ENCODE data around the gene IL12RB1. TPM values are rescaled to one million over a fixed set of nuclear protein-coding genes. Genes with fewer than 3 reads are reported as not detected.

The IL12RB1 gene
- total RNA-seq, 2 donors from 2014 or later: 1.0 TPM; not detected in 1

- TF ChIP-seq POLR2A (IDR thresholded peaks at IDR 0.05): no peak
- TF ChIP-seq, protein P1, sequence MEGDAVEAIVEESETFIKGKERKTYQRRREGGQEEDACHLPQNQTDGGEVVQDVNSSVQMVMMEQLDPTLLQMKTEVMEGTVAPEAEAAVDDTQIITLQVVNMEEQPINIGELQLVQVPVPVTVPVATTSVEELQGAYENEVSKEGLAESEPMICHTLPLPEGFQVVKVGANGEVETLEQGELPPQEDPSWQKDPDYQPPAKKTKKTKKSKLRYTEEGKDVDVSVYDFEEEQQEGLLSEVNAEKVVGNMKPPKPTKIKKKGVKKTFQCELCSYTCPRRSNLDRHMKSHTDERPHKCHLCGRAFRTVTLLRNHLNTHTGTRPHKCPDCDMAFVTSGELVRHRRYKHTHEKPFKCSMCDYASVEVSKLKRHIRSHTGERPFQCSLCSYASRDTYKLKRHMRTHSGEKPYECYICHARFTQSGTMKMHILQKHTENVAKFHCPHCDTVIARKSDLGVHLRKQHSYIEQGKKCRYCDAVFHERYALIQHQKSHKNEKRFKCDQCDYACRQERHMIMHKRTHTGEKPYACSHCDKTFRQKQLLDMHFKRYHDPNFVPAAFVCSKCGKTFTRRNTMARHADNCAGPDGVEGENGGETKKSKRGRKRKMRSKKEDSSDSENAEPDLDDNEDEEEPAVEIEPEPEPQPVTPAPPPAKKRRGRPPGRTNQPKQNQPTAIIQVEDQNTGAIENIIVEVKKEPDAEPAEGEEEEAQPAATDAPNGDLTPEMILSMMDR (IDR thresholded peaks at IDR 0.05): no peak
- Histone ChIP-seq H3K36me3 (replicated peaks in 1 of 2; ENCODE audit: insufficient read depth in 1 of 2, low read depth in 2 of 2) (no peaks in the 10 kb centered on the region), H3K9me3 (no peaks in the 10 kb centered on the region), H3K27ac (no peak overlapping the region), H3K4me1 (no peaks in the 10 kb centered on the region), H3K4me3 (no peak overlapping the region), H3K27me3 (no peaks in the 10 kb centered on the region)
- ATAC-seq: no peak
- WGBS, 2 donors: 86 to 95% methylated on average over 6 of the region's 6 CpGs
- intact Hi-C loops (cut with DNase I): no loop called here
- DNase-seq: no peak
Measured at GRCh38 chr19:18072335-18072734, 14.4 kb downstream of the IL12RB1 start.

DNA sequence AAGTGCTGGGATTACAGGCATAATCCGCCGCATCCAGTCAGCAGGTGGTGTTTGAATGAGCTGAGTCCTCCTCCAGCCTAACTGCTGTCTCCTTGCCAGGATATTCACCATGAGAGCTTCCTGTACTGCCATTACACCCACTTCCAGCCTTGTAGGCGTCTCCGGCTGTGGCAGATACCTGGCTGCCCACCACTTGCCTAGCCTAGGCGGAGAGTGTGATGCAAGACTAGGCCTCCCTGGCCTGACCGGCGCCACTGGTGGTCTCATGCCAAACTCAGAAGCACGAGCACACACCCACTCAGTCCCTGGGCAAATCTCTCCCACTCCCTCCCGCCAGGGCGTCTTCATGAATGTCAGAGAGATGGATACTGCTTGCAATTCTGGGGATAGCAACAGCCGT is 16.6 kb downstream of the IL12RB1 start:
- TF ChIP-seq, protein P1 (IDR thresholded peaks at IDR 0.05): no peak
- TF ChIP-seq POLR2A (IDR thresholded peaks at IDR 0.05): no peak
- DNase-seq: no peak
- H3K27me3 ChIP-seq: no peaks in the 10 kb centered on the region
- ATAC-seq: peak; percentile 21
- WGBS, 2 donors: 74 to 86% methylated on average over 10 to 11 of the region's 11 CpGs
- no peak overlapping the region for H3K4me3 ChIP-seq
- no peaks in the 10 kb centered on the region for H3K9me3 ChIP-seq
- H3K27ac ChIP-seq: no peak overlapping the region
- no peaks in the 10 kb centered on the region for H3K36me3 ChIP-seq (replicated peaks in 1 of 2; ENCODE audit: insufficient read depth in 1 of 2, low read depth in 2 of 2)
- no peaks in the 10 kb centered on the region for H3K4me1 ChIP-seq
- intact Hi-C loops (cut with DNase I): no loop called here

DNA sequence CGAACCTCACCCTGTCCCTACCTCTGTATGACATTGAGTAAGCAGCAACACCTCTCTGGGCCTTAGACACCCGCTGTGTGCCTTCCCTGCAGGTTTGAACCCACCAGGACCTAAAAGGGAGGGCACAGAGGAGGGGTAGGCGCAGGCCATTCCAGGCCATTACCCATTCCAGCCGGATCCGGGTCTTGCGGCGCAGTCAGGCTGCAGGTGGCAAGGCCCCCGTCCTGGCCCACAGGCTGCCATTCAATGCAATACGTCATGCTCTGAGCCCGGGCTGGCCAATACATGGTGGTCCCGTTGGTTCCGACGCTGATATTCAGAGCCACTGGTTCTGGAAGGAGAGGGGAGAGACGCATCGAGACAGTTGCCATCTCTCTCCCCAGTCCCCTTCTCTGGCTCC is 17.4 kb downstream of the IL12RB1 start:
- Histone ChIP-seq H3K9me3 (no peaks in the 10 kb centered on the region), H3K4me1 (no peaks in the 10 kb centered on the region), H3K27ac (no peak overlapping the region), H3K36me3 (replicated peaks in 1 of 2; ENCODE audit: insufficient read depth in 1 of 2, low read depth in 2 of 2) (no peaks in the 10 kb centered on the region), H3K4me3 (no peak overlapping the region), H3K27me3 (no peaks in the 10 kb centered on the region)
- intact Hi-C loops (cut with DNase I): no loop called here
- DNase-seq (no peak), ATAC-seq (no peak)
- TF ChIP-seq, protein P1 (IDR thresholded peaks at IDR 0.05): no peak
- TF ChIP-seq POLR2A (IDR thresholded peaks at IDR 0.05): no peak
- 64 to 93% methylated on average over 3 to 15 of the region's 15 CpGs for WGBS, 2 donors

GRCh38 chr19:18068395-18068794 is 18.3 kb downstream of the IL12RB1 start:
- intact Hi-C loops (cut with DNase I): no loop called here
- 92% methylated on average over 5 of the region's 5 CpGs for WGBS, 2 donors
- no peak overlapping the region for H3K4me3 ChIP-seq
- no peaks in the 10 kb centered on the region for H3K9me3 ChIP-seq
- H3K36me3 ChIP-seq (replicated peaks in 1 of 2; ENCODE audit: insufficient read depth in 1 of 2, low read depth in 2 of 2): no peaks in the 10 kb centered on the region
- ATAC-seq (no peak), DNase-seq (no peak)
- TF ChIP-seq, protein P1 (IDR thresholded peaks at IDR 0.05): no peak
- no peak for TF ChIP-seq POLR2A (IDR thresholded peaks at IDR 0.05)
- no peaks in the 10 kb centered on the region for H3K4me1 ChIP-seq
- H3K27ac ChIP-seq: no peak overlapping the region
- H3K27me3 ChIP-seq: no peaks in the 10 kb centered on the region

GRCh38 chr19:18065173-18065495 is 21.6 kb downstream of the IL12RB1 start:
- ATAC-seq: no peak
- Histone ChIP-seq H3K9me3 (no peaks in the 10 kb centered on the region), H3K4me1 (no peaks in the 10 kb centered on the region), H3K36me3 (replicated peaks in 1 of 2; ENCODE audit: insufficient read depth in 1 of 2, low read depth in 2 of 2) (no peaks in the 10 kb centered on the region), H3K4me3 (no peak overlapping the region), H3K27me3 (no peaks in the 10 kb centered on the region), H3K27ac (no peak overlapping the region)
- intact Hi-C loops (cut with DNase I): no loop called here
- 78% methylated on average over 1 of the region's 1 CpG; no CpG with 5 or more reads in 1 of the 2 donors for WGBS, 2 donors
- no peak for DNase-seq
- no peak for TF ChIP-seq POLR2A (IDR thresholded peaks at IDR 0.05)
- TF ChIP-seq, protein P1 (IDR thresholded peaks at IDR 0.05): no peak
